Umbilical cord (tissue), 2 donors: Measurements from ENCODE around the gene PSMA8. TPM values are rescaled to one million over a fixed set of nuclear protein-coding genes. Genes with fewer than 3 reads are reported as not detected.
"Not testable (repeated sequence)": the region's sequence is repeated elsewhere in the genome, so short reads cannot be mapped to it uniquely, and the experiment has no call there.

Source experiments
- DNase-seq: peaks from one replicate; pipeline ENCODE4 v3.0.0-alpha.2; 2015; ENCODE audit warnings: low spot score
- total RNA-seq: library from RNA; depleted of rRNA; stranded (reverse); fragments of >200 nt; gene quantifications from one replicate; pipeline ENCODE4 v1.2.3, GENCODE V29; 2014; ENCODE audit warnings: low replicate concordance; ENCODE audit not compliant: insufficient read depth

The PSMA8 gene
- total RNA-seq, 1 donor from 2014 or later: 6.3 TPM

DNA sequence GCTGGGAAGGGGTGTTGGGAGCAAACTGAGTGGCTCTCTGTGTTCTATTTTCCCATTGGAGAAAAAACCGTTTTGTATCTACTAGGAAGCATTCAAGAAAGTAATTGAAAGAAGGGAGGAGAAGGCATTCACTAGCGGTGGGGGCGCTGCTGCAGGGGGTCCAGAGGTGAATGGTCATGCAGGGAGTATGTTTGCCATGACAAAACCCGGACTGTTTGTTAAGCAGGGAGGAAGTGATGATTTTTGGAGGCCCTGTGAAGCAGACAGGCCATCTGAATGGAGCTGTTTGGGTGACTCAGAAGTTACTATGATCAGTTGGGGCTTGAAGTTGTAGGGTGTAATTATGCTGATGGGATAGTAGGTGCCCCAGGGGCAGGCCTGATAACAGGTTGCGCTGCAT is 99.5 kb downstream of the PSMA8 start:
- no peak for DNase-seq

DNA sequence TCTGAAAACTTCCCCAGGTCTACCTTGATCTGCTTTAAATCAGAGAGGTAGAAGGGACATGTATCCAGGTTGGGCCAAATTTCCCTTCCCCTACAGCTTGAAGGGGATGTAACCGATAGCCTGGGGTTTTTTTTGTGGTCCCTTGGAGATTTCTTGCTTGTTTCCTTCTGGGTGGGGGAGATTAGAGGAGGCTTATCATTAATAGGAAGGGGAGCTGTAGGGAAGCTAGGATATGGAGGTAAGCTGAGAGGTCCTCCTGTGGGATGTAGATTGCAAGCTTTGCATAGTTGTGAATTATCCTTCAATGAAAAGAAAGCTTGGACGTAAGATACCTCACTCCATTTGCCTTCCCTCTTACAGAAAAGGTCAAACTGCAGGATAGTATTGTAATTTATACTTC is 103.7 kb downstream of the PSMA8 start:
- not testable (repeated sequence) for DNase-seq

DNA sequence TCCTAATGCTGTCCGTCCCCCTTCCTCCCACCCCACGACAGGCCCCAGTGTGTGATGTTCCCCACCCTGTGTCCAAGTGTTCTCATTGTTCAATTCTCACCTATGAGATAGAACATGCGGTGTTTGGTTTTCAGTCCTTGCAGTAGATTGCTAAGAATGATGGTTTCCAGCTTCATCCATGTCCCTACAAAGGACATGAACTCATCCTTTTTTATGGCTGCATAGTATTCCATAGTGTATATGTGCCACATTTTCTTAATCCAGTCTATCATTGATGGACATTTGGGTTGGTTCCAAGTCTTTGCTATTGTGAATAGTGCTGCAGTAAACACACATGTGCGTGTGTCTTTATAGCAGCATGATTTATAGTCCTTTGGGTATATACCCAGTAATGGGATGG is 105.0 kb downstream of the PSMA8 start:
- DNase-seq: not testable (repeated sequence)

DNA sequence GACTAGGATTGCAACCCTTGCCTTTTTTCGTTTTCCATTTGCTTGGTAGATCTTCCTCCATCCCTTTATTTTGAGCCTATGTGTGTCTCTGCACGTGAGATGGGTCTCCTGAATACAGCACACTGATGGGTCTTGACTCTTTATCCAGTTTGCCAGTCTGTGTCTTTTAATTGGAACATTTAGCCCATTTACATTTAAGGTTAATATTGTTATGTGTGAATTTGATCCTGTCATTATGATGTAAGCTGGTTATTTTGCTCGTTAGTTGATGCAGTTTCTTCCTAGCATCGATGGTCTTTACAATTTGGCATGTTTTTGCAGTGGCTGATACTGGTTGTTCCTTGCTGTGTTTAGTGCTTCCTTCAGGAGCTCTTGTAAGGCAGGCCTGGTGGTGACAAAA is 108.7 kb downstream of the PSMA8 start:
- not testable (repeated sequence) for DNase-seq

Other genes starting within 250 kb of the PSMA8 start
- gene SS18, start 43.3 kb upstream of the PSMA8 start, total RNA-seq: 128 TPM
- gene TAF4B, start 92.6 kb downstream of the PSMA8 start, total RNA-seq: 4.3 TPM